Esophagus muscularis mucosa (tissue), 3 donors: ENCODE measurements around the gene SH3PXD2B.

ENCODE experiments used
- CTCF ChIP-seq, 3 experiments: fragments of 200-600 bp in 2 of 3; fragments of 450-650 bp in 1 of 3; sonication (generic) in 2 of 3; IDR thresholded peaks; one replicate each; pipeline ENCODE4 v1.5.1; 2017 to 2019; ENCODE audit warnings: antibody characterized with exemption in 3 of 3, mild to moderate bottlenecking in 2 of 3, moderate library complexity in 1 of 3
- POLR2AphosphoS5 ChIP-seq, 2 donors: sonication (generic); formaldehyde crosslinking; IDR thresholded peaks; one replicate each; pipeline ENCODE4 v1.6.1; 2017; ENCODE audit warnings: antibody characterized with exemption in 2 of 2

DNA sequence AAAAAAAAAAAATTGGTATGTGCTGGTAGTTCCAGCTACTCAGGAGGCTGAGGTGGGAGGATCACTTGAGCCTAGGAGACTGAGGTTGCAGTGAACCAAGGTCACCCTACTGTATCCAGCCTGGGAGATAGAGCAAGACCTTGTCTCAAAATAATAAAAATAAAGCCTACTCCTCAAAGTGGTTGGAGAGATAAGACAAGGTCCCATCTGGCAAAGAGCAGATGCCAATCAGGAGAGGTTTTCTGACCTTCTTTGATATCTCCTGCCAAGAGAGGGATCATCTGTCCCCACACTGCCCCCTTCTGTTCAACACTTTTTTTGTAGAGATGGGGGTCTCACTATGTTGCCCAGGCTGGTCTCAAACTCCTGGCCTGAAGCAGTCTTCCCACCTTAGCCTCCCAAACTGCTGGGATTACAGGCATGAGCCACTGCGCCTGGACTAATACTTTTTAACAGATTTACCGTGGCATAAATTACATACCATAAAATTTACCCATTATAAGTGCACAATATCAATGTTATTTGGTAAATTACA is 64.7 kb downstream of the SH3PXD2B start:
- TF ChIP-seq POLR2AphosphoS5 (IDR thresholded peaks at IDR 0.05) (no peak), CTCF (IDR thresholded peaks at IDR 0.05) (peak in 1 of 3 experiments; percentile 3)
